H1 (cell line): Measurements from ENCODE around the gene ANKS1A. TPM values are rescaled to one million over a fixed set of nuclear protein-coding genes. Genes with fewer than 3 reads are reported as not detected.

Experiments used
- CTCF ChIA-PET: fragments of 300-600 bp; sonication (Branson Sonifier 250); formaldehyde crosslinking; loops from one replicate; lab custom pipeline; 2021; ENCODE audit not compliant: partially characterized antibody; lab: Charles Lee
- POLR2A ChIA-PET: fragments of 300-600 bp; sonication (Branson Sonifier 250); formaldehyde crosslinking; loops from one replicate; lab custom pipeline; 2021; ENCODE audit warnings: inconsistent platforms; ENCODE audit not compliant: partially characterized antibody; lab: Charles Lee
- DNase-seq, 2 experiments: peaks; one replicate each; pipeline versions ENCODE4 v3.0.0 to v3.0.0-alpha.2; 2010 to 2022; ENCODE audit warnings: low spot score in 2 of 2, low read depth in 1 of 2, mixed read lengths in 1 of 2
- FAIRE-seq: peaks from 2 replicates; lab custom pipeline; 2011; peaks lifted over from hg19 to GRCh38; lab: Jason Lieb, UNC
- H2AFZ ChIP-seq: 2 replicates; pipeline ENCODE4 v1.8.1; 2012; ENCODE audit warnings: low read length, inconsistent platforms
- H2AK5ac ChIP-seq: 2 replicates; pipeline ENCODE4 v1.6.1; 2013; ENCODE audit warnings: low read depth, low read length
- H2BK120ac ChIP-seq: replicated peaks from 2 replicates; pipeline ENCODE3; 2013; ENCODE audit warnings: low read depth, low read length, inconsistent platforms
- H2BK12ac ChIP-seq: 2 replicates; pipeline ENCODE4 v1.6.1; 2013; ENCODE audit warnings: low read depth, low read length
- H2BK15ac ChIP-seq: 2 replicates; pipeline ENCODE4 v1.6.1; 2013; ENCODE audit warnings: low read length
- H2BK20ac ChIP-seq: 2 replicates; pipeline ENCODE4 v1.6.1; 2013; ENCODE audit warnings: low read length
- H2BK5ac ChIP-seq: 2 replicates; pipeline ENCODE4 v1.6.1; 2013; ENCODE audit warnings: low read depth, low read length
- H3K14ac ChIP-seq: 2 replicates; pipeline ENCODE4 v1.6.1; 2013; ENCODE audit warnings: inconsistent platforms; ENCODE audit not compliant: insufficient read length
- H3K18ac ChIP-seq: 2 replicates; pipeline ENCODE4 v1.6.1; 2013; ENCODE audit warnings: low read length; ENCODE audit errors: extremely low read depth
- H3K23ac ChIP-seq: 2 replicates; pipeline ENCODE4 v1.6.1; 2013; ENCODE audit warnings: inconsistent platforms; ENCODE audit not compliant: insufficient read length
- H3K23me2 ChIP-seq: 2 replicates; pipeline ENCODE4 v1.6.1; 2013; ENCODE audit warnings: low read depth, low read length
- H3K27ac ChIP-seq: 2 replicates; pipeline ENCODE4 v1.6.1; 2011; ENCODE audit warnings: low read depth, low read length, inconsistent platforms
- H3K27me3 ChIP-seq, 4 experiments: replicated peaks in 1 of 4; 1 replicate in 1 of 4; 2 replicates in 3 of 4; pipeline versions ENCODE4 v1.6.1 to v1.8.1; 2011 to 2013; ENCODE audit warnings: low read length in 3 of 4, mild to moderate bottlenecking in 3 of 4, inconsistent platforms in 2 of 4, mixed read lengths in 2 of 4, moderate library complexity in 1 of 4; ENCODE audit not compliant: control insufficient read depth in 3 of 4, insufficient read depth in 3 of 4; ENCODE audit errors: extremely low read depth in 1 of 4
- H3K36me3 ChIP-seq, 4 experiments: 2 replicates each; pipeline versions ENCODE4 v1.6.1 to v1.8.1; 2011 to 2013; ENCODE audit warnings: mild to moderate bottlenecking in 4 of 4, low read length in 3 of 4, moderate library complexity in 2 of 4, control low read depth in 1 of 4, inconsistent platforms in 1 of 4; ENCODE audit not compliant: insufficient read depth in 4 of 4, control insufficient read depth in 2 of 4
- H3K4ac ChIP-seq: replicated peaks from 2 replicates; pipeline ENCODE3; 2013; ENCODE audit warnings: low read length, low read depth, mixed read lengths, inconsistent platforms; ENCODE audit not compliant: insufficient read length
- H3K4me1 ChIP-seq, 4 experiments: replicated peaks in 1 of 4; 1 replicate in 1 of 4; 2 replicates in 3 of 4; pipeline versions ENCODE4 v1.6.1 to v1.8.1; 2011 to 2013; ENCODE audit warnings: low read length in 3 of 4, inconsistent platforms in 2 of 4, mixed read lengths in 1 of 4; ENCODE audit not compliant: insufficient read depth in 4 of 4, control insufficient read depth in 3 of 4
- H3K4me2 ChIP-seq, 2 experiments: 2 replicates each; pipeline versions ENCODE4 v1.6.1 to v1.8.1; 2011 to 2013; ENCODE audit warnings: low read depth in 2 of 2, low read length in 2 of 2, control low read depth in 1 of 2, inconsistent platforms in 1 of 2, mild to moderate bottlenecking in 1 of 2; ENCODE audit not compliant: insufficient read depth in 1 of 2
- H3K4me3 ChIP-seq, 4 experiments: fragments of 200-600, 300-600 bp in 1 of 4; sonication (generic), shearing (Covaris generic), sonication (Bioruptor Twin) in 1 of 4; 2 replicates each; pipeline versions ENCODE4 v1.5.1 to v1.8.1; 2011 to 2016; ENCODE audit warnings: low read length in 4 of 4, low read depth in 3 of 4, control low read depth in 2 of 4, inconsistent platforms in 2 of 4, mild to moderate bottlenecking in 2 of 4, mixed read lengths in 1 of 4, moderate library complexity in 1 of 4; ENCODE audit not compliant: insufficient read depth in 2 of 4; ENCODE audit errors: extremely low read depth in 1 of 4
- H3K56ac ChIP-seq: replicated peaks from 2 replicates; pipeline ENCODE3; 2013; ENCODE audit warnings: low read depth, mild to moderate bottlenecking, mixed read lengths, low read length, inconsistent platforms; ENCODE audit not compliant: insufficient read length
- H3K79me1 ChIP-seq: 2 replicates; pipeline ENCODE4 v1.6.1; 2013; ENCODE audit warnings: low read depth, low read length, control low read depth
- H3K79me2 ChIP-seq, 2 experiments: 2 replicates each; pipeline versions ENCODE4 v1.6.1 to v1.8.1; 2012 to 2013; ENCODE audit warnings: low read length in 2 of 2, mild to moderate bottlenecking in 2 of 2, inconsistent platforms in 1 of 2; ENCODE audit not compliant: insufficient read depth in 2 of 2, control insufficient read depth in 1 of 2
- H3K9ac ChIP-seq, 4 experiments: replicated peaks in 1 of 4; 1 replicate in 1 of 4; 2 replicates in 3 of 4; pipeline versions ENCODE4 v1.6.1 to v1.8.1; 2011 to 2013; ENCODE audit warnings: low read depth in 3 of 4, low read length in 3 of 4, control low read depth in 2 of 4, mild to moderate bottlenecking in 2 of 4, moderate library complexity in 2 of 4, inconsistent platforms in 1 of 4; ENCODE audit errors: extremely low read depth in 1 of 4
- H3K9me3 ChIP-seq, 2 experiments: 2 replicates each; pipeline versions ENCODE4 v1.6.1 to v1.8.1; 2012 to 2013; ENCODE audit warnings: mild to moderate bottlenecking in 2 of 2, moderate library complexity in 2 of 2, control low read depth in 1 of 2, inconsistent platforms in 1 of 2, low read depth in 1 of 2, low read length in 1 of 2, mixed read lengths in 1 of 2; ENCODE audit not compliant: insufficient read depth in 2 of 2
- H4K20me1 ChIP-seq, 2 experiments: replicated peaks in 1 of 2; 2 replicates each; pipeline versions ENCODE3 to v1.8.1; 2011 to 2013; ENCODE audit warnings: inconsistent platforms in 2 of 2, low read length in 2 of 2, mild to moderate bottlenecking in 1 of 2; ENCODE audit not compliant: insufficient read depth in 2 of 2, control insufficient read depth in 1 of 2
- H4K5ac ChIP-seq: 2 replicates; pipeline ENCODE4 v1.6.1; 2013; ENCODE audit warnings: low read length, low read depth, mixed read lengths, inconsistent platforms; ENCODE audit not compliant: insufficient read length
- H4K8ac ChIP-seq: 2 replicates; pipeline ENCODE4 v1.8.0; 2013; ENCODE audit warnings: mild to moderate bottlenecking, moderate library complexity, low read length, inconsistent platforms; ENCODE audit not compliant: insufficient read depth; ENCODE audit errors: extremely low read depth
- H4K91ac ChIP-seq: replicated peaks from 2 replicates; pipeline ENCODE3; 2013; ENCODE audit warnings: low read length, mixed read lengths, inconsistent platforms; ENCODE audit not compliant: insufficient read length
- BRCA1 ChIP-seq: IDR thresholded peaks from 2 replicates; pipeline ENCODE4 v1.6.1; 2012; ENCODE audit warnings: low read depth, low read length, improper control_type of control experiment
- HDAC6 ChIP-seq: IDR thresholded peaks from one replicate; pipeline ENCODE4 v1.7.1; 2012; ENCODE audit warnings: low read depth, mild to moderate bottlenecking, inconsistent platforms, low read length, moderate library complexity
- KDM4A ChIP-seq: IDR thresholded peaks from one replicate; pipeline ENCODE4 v1.7.1; 2012; ENCODE audit warnings: low read depth, mild to moderate bottlenecking, moderate library complexity, low read length, inconsistent platforms; ENCODE audit not compliant: severe bottlenecking
- KDM5A ChIP-seq: fragments of 200-600 bp; IDR thresholded peaks from 2 replicates; pipeline ENCODE4 v1.7.1; 2012; ENCODE audit warnings: mild to moderate bottlenecking, low read length, inconsistent platforms, mixed read lengths
- MAFK ChIP-seq: IDR thresholded peaks from 2 replicates; pipeline ENCODE4 v1.6.1; 2012; ENCODE audit warnings: low read depth, mild to moderate bottlenecking, improper control_type of control experiment, low read length
- SIX5 ChIP-seq: IDR thresholded peaks from 2 replicates; pipeline ENCODE4 v1.6.1; 2011; ENCODE audit warnings: mild to moderate bottlenecking, low read depth, low read length
- TBP ChIP-seq: IDR thresholded peaks from 2 replicates; pipeline ENCODE4 v1.6.1; 2011; ENCODE audit warnings: low read depth, low read length, improper control_type of control experiment
- ZNF274 ChIP-seq: IDR thresholded peaks from 2 replicates; pipeline ENCODE4 v1.7.0; 2012; ENCODE audit warnings: low read length, borderline replicate concordance; ENCODE audit errors: extremely low read depth
- WGBS, 2 experiments: shearing (Covaris generic) in 1 of 2; methylation state at CpG; one replicate each; pipeline versions ENCODE4 v1.1.6 to v1.1.7; 2013 to 2015; ENCODE audit warnings: low lambda C conversion rate in 2 of 2, mixed read lengths in 2 of 2, inconsistent platforms in 1 of 2, low coverage in 1 of 2, missing lambda C conversion rate in 1 of 2; ENCODE audit not compliant: insufficient replicate concordance in 2 of 2, insufficient coverage in 1 of 2, insufficient read length in 1 of 2; ENCODE audit errors: extremely low coverage in 1 of 2, missing lambda C conversion rate in 1 of 2; 5-methylcytosine and 5-hydroxymethylcytosine counted together
- polyA plus RNA-seq, 7 experiments: library from polyadenylated mRNA; depleted of rRNA in 3 of 7; stranded (reverse) in 5 of 7; unstranded in 2 of 7; fragments of >200 nt in 5 of 7; fragments of 200-250 nt in 2 of 7; gene quantifications; 1 replicate in 5 of 7; 2 replicates in 1 of 7; 4 replicates in 1 of 7; pipeline versions ENCODE4 v1.2.1 to v1.2.3, GENCODE V29; 2011 to 2013; ENCODE audit warnings: missing spikeins in 2 of 7, mixed read lengths in 2 of 7
- total RNA-seq: library from RNA; stranded (reverse); fragmentation: NEBNext Ultra II Directional; extraction: Animal tissue kit (Norgen Biotek cat#: 25700); gene quantifications from 2 replicates; pipeline ENCODE4 v1.2.1, GENCODE V29; 2021

ANKS1A gene
- total and polyA plus RNA-seq, 2 of the 8 experiments (the other 6 are each of a cell fraction or from before 2014, with no cell fraction given): 9.8 to 30.9 TPM

GRCh38 chr6:34909320-34909883 lies 20.3 kb downstream of the ANKS1A start:
- Histone ChIP-seq H3K36me3 (no peaks in the 10 kb centered on the region), H2BK5ac (no peak overlapping the region), H3K79me1 (peaks cover 3% of the 10 kb centered on the region), H3K9me3 (peaks cover 0 to 2% of the 10 kb centered on the region in 2 experiments; a peak in 1 of 4 replicates), H3K14ac (no peak overlapping the region), H3K23ac (no peak overlapping the region), H3K4me1 (no peaks in the 10 kb centered on the region), H4K8ac (no peak overlapping the region), H3K4me3 (no peak overlapping the region), H3K23me2 (no peaks in the 10 kb centered on the region), H2AK5ac (no peak overlapping the region), H2BK12ac (no peak overlapping the region)
- 92% methylated on average over 6 of the region's 6 CpGs; no CpG with 5 or more reads in 1 of the 2 experiments for WGBS, 2 experiments
- FAIRE-seq: no peak
- no peak for TF ChIP-seq ZNF274
- no peak for TF ChIP-seq TBP
- no peak for TF ChIP-seq MAFK
- TF ChIP-seq SIX5: no peak
- TF ChIP-seq HDAC6: no peak
- no peak for TF ChIP-seq KDM4A
- no peak for TF ChIP-seq KDM5A
- no peak for TF ChIP-seq BRCA1
- TF ChIP-seq, all 59 proteins: peak for 0
- no peak overlapping the region for H3K27ac ChIP-seq
- H4K91ac ChIP-seq: no peak overlapping the region
- POLR2A ChIA-PET: no interaction called here
- H3K56ac ChIP-seq: no peak overlapping the region
- no peak for DNase-seq
- no peak overlapping the region for H2BK120ac ChIP-seq
- H2AFZ ChIP-seq: no peak overlapping the region
- H3K9ac ChIP-seq: no peak overlapping the region
- H4K5ac ChIP-seq: no peak overlapping the region
- no peak overlapping the region for H3K4me2 ChIP-seq
- CTCF ChIA-PET: interaction anchor here (0.6 to 1.2 kb wide), 6 partner anchors 9 to 722 kb away, joined by 3 to 5 read pairs (median 3); no protein-coding TSS in a partner anchor
- peaks cover 7% of the 10 kb centered on the region in 2 experiments for H4K20me1 ChIP-seq
- peaks cover 0 to 87% of the 10 kb centered on the region in 2 experiments for H3K79me2 ChIP-seq
- no peak overlapping the region for H3K4ac ChIP-seq
- H3K27me3 ChIP-seq: no peaks in the 10 kb centered on the region
- no peak overlapping the region for H3K18ac ChIP-seq
- no peak overlapping the region for H2BK20ac ChIP-seq
- H2BK15ac ChIP-seq: no peak overlapping the region
